ENCODE results near the gene HOXC4. TPM values are rescaled to one million over a fixed set of nuclear protein-coding genes. Genes with fewer than 3 reads are reported as not detected.

The HOXC4 gene
- total and polyA plus RNA-seq, 2 donors (not counting 1 experiment from before 2014, with no cell fraction given) = 0.17 TPM

- TF ChIP-seq CTCF (conservative IDR thresholded peaks at IDR 0.05 in 1 of 2, IDR thresholded peaks at IDR 0.05 in 1 of 2; ENCODE audit: low read depth in 1 of 2, low read length in 2 of 2) = no peak
- TF ChIP-seq EZH2 (IDR thresholded peaks at IDR 0.05; ENCODE audit: low read length, missing control alignments) = no peak
- DNase-seq (ENCODE audit: low read depth in 2 of 2) = peak in 1 of 2 donors; percentile 52
- peaks cover 43% of the 10 kb centered on the region for H3K27me3 ChIP-seq (ENCODE audit: control insufficient read depth, insufficient read depth, low read length)
- H3K36me3 ChIP-seq (ENCODE audit: control insufficient read depth, insufficient read depth, low read length) = no peaks in the 10 kb centered on the region
- H3K27ac ChIP-seq (ENCODE audit: insufficient read depth, low read length) = peak overlapping the region; percentile 38
- H2AFZ ChIP-seq (ENCODE audit: low read length) = peak overlapping the region; percentile 35
- H3K4me3 ChIP-seq (replicated peaks in 1 of 4; ENCODE audit: control extremely low read depth in 1 of 4, insufficient read depth in 1 of 4, low read depth in 3 of 4, low read length in 4 of 4) = peak overlapping the region; percentile 43 to 57 (median 52)
- H3K79me2 ChIP-seq (ENCODE audit: control insufficient read depth, insufficient read depth, low read length) = no peaks in the 10 kb centered on the region
- peak overlapping the region; percentile 94 for H3K4me2 ChIP-seq (ENCODE audit: extremely low read depth, insufficient read depth, low read length)
- no peaks in the 10 kb centered on the region for H4K20me1 ChIP-seq (ENCODE audit: control insufficient read depth, extremely low read depth, insufficient read depth, low read length)
- H3K9ac ChIP-seq (ENCODE audit: insufficient read depth, low read length) = peak overlapping the region; percentile 26
- H3K4me1 ChIP-seq (ENCODE audit: control insufficient read depth, extremely low read depth, insufficient read depth, low read length) = no peaks in the 10 kb centered on the region
- H3K9me3 ChIP-seq (ENCODE audit: control insufficient read depth, insufficient read depth, low read depth, low read length) = no peaks in the 10 kb centered on the region
Observed at GRCh38 chr12:54017878-54018467, 35.7 kb upstream of the HOXC4 start.

- no peaks in the 10 kb centered on the region for H3K4me1 ChIP-seq (ENCODE audit: control insufficient read depth, extremely low read depth, insufficient read depth, low read length)
- H3K9ac ChIP-seq (ENCODE audit: insufficient read depth, low read length) = no peak overlapping the region
- H4K20me1 ChIP-seq (ENCODE audit: control insufficient read depth, extremely low read depth, insufficient read depth, low read length) = no peaks in the 10 kb centered on the region
- H2AFZ ChIP-seq (ENCODE audit: low read length) = peak overlapping the region; percentile 35
- H3K27ac ChIP-seq (ENCODE audit: insufficient read depth, low read length) = peak overlapping the region; percentile 38
- peak overlapping the region in 2 of 4 experiments; percentile 17 to 57 for H3K4me3 ChIP-seq (replicated peaks in 1 of 4; ENCODE audit: control extremely low read depth in 1 of 4, insufficient read depth in 1 of 4, low read depth in 3 of 4, low read length in 4 of 4)
- H3K79me2 ChIP-seq (ENCODE audit: control insufficient read depth, insufficient read depth, low read length) = no peaks in the 10 kb centered on the region
- no peaks in the 10 kb centered on the region for H3K36me3 ChIP-seq (ENCODE audit: control insufficient read depth, insufficient read depth, low read length)
- H3K9me3 ChIP-seq (ENCODE audit: control insufficient read depth, insufficient read depth, low read depth, low read length) = no peaks in the 10 kb centered on the region
- TF ChIP-seq CTCF (conservative IDR thresholded peaks at IDR 0.05 in 1 of 2, IDR thresholded peaks at IDR 0.05 in 1 of 2; ENCODE audit: low read depth in 1 of 2, low read length in 2 of 2) = no peak
- no peak for TF ChIP-seq EZH2 (IDR thresholded peaks at IDR 0.05; ENCODE audit: low read length, missing control alignments)
- H3K27me3 ChIP-seq (ENCODE audit: control insufficient read depth, insufficient read depth, low read length) = peaks cover 41% of the 10 kb centered on the region
- H3K4me2 ChIP-seq (ENCODE audit: extremely low read depth, insufficient read depth, low read length) = peak overlapping the region; percentile 94
- no peak for DNase-seq (ENCODE audit: low read depth in 2 of 2)
Observed at GRCh38 chr12:54018468-54018984, 35.1 kb upstream of the HOXC4 start.

- Histone ChIP-seq H3K9me3 (ENCODE audit: control insufficient read depth, insufficient read depth, low read depth, low read length) (no peaks in the 10 kb centered on the region), H2AFZ (ENCODE audit: low read length) (no peak overlapping the region), H3K27ac (ENCODE audit: insufficient read depth, low read length) (no peak overlapping the region), H3K36me3 (ENCODE audit: control insufficient read depth, insufficient read depth, low read length) (no peaks in the 10 kb centered on the region), H3K9ac (ENCODE audit: insufficient read depth, low read length) (no peak overlapping the region), H3K4me2 (ENCODE audit: extremely low read depth, insufficient read depth, low read length) (no peak overlapping the region), H3K4me3 (replicated peaks in 1 of 4; ENCODE audit: control extremely low read depth in 1 of 4, insufficient read depth in 1 of 4, low read depth in 3 of 4, low read length in 4 of 4) (no peak overlapping the region), H3K27me3 (ENCODE audit: control insufficient read depth, insufficient read depth, low read length) (peaks cover 42% of the 10 kb centered on the region), H3K4me1 (ENCODE audit: control insufficient read depth, extremely low read depth, insufficient read depth, low read length) (no peaks in the 10 kb centered on the region), H3K79me2 (ENCODE audit: control insufficient read depth, insufficient read depth, low read length) (no peaks in the 10 kb centered on the region), H4K20me1 (ENCODE audit: control insufficient read depth, extremely low read depth, insufficient read depth, low read length) (no peaks in the 10 kb centered on the region)
- TF ChIP-seq EZH2 (IDR thresholded peaks at IDR 0.05; ENCODE audit: low read length, missing control alignments) = no peak
- TF ChIP-seq CTCF (conservative IDR thresholded peaks at IDR 0.05 in 1 of 2, IDR thresholded peaks at IDR 0.05 in 1 of 2; ENCODE audit: low read depth in 1 of 2, low read length in 2 of 2) = no peak
- no peak for DNase-seq (ENCODE audit: low read depth in 2 of 2)
Observed at GRCh38 chr12:54019091-54019811, 34.4 kb upstream of the HOXC4 start.

Data from fibroblast of lung (primary cell).